RWPE2 (cell line): Measurements from ENCODE around the gene RALA.

Experiments
- ATAC-seq: fragments of 200-7000 bp; cut with Tn5 transposase; 3 replicates; pipeline ENCODE4 v1.9.1; 2021; ENCODE audit warnings: low read depth
- DNase-seq: peaks from one replicate; pipeline ENCODE4 v3.0.0-alpha.2; 2020; ENCODE audit warnings: low spot score
- H3K27ac ChIP-seq: fragments of 450-650 bp; 2 replicates; pipeline ENCODE4 v1.5.1; 2017; ENCODE audit warnings: mild to moderate bottlenecking; ENCODE audit not compliant: poor library complexity, severe bottlenecking
- H3K27me3 ChIP-seq: fragments of 250-450 bp; sonication (Bioruptor Pico); 2 replicates; pipeline ENCODE4 v1.5.1; 2021; ENCODE audit warnings: mild to moderate bottlenecking, moderate library complexity; ENCODE audit not compliant: insufficient read depth, poor library complexity, severe bottlenecking
- H3K36me3 ChIP-seq: fragments of 250-450 bp; sonication (Bioruptor Pico); 2 replicates; pipeline ENCODE4 v1.5.1; 2020; ENCODE audit warnings: low read depth, mild to moderate bottlenecking, moderate library complexity
- H3K4me1 ChIP-seq: fragments of 250-450 bp; sonication (Bioruptor Pico); 2 replicates; pipeline ENCODE4 v1.5.1; 2021; ENCODE audit warnings: mild to moderate bottlenecking, moderate library complexity; ENCODE audit not compliant: insufficient read depth, poor library complexity, severe bottlenecking
- H3K4me3 ChIP-seq: fragments of 250-450 bp; sonication (Bioruptor Pico); 2 replicates; pipeline ENCODE4 v1.5.1; 2021; ENCODE audit warnings: mild to moderate bottlenecking, moderate library complexity; ENCODE audit not compliant: severe bottlenecking
- H3K9me3 ChIP-seq: fragments of 250-450 bp; sonication (Bioruptor Pico); 2 replicates; pipeline ENCODE4 v1.5.1; 2021; ENCODE audit warnings: mild to moderate bottlenecking, moderate library complexity; ENCODE audit not compliant: severe bottlenecking
- CTCF ChIP-seq: fragments of 450-650 bp; IDR thresholded peaks from one replicate; pipeline ENCODE4 v1.5.1; 2017; ENCODE audit warnings: mild to moderate bottlenecking, moderate library complexity; ENCODE audit not compliant: poor library complexity, severe bottlenecking

Gene RALA

GRCh38 chr7:39735903-39736302 is 112.5 kb downstream of the RALA start:
- peaks cover 11% of the 10 kb centered on the region for H3K4me1 ChIP-seq
- H3K27ac ChIP-seq: no peak overlapping the region
- ATAC-seq (no peak), DNase-seq (no peak)
- TF ChIP-seq CTCF: no peak
- no peaks in the 10 kb centered on the region for H3K9me3 ChIP-seq
- no peaks in the 10 kb centered on the region for H3K27me3 ChIP-seq
- no peaks in the 10 kb centered on the region for H3K36me3 ChIP-seq
- H3K4me3 ChIP-seq: no peak overlapping the region

- Histone ChIP-seq H3K4me1 (peaks cover 11% of the 10 kb centered on the region), H3K4me3 (no peak overlapping the region), H3K27ac (no peak overlapping the region), H3K9me3 (no peaks in the 10 kb centered on the region), H3K36me3 (no peaks in the 10 kb centered on the region), H3K27me3 (no peaks in the 10 kb centered on the region)
- no peak for DNase-seq
- peak; percentile 86 for ATAC-seq
- peak; percentile 29 for TF ChIP-seq CTCF
Measured at GRCh38 chr7:39741942-39742623, 118.7 kb downstream of the RALA start.

GRCh38 chr7:39744620-39745019 is 121.2 kb downstream of the RALA start:
- no peaks in the 10 kb centered on the region for H3K9me3 ChIP-seq
- no peak for TF ChIP-seq CTCF
- DNase-seq: no peak
- H3K4me1 ChIP-seq: peaks cover 13% of the 10 kb centered on the region
- H3K36me3 ChIP-seq: no peaks in the 10 kb centered on the region
- no peak for ATAC-seq
- no peaks in the 10 kb centered on the region for H3K27me3 ChIP-seq
- H3K4me3 ChIP-seq: no peak overlapping the region
- no peak overlapping the region for H3K27ac ChIP-seq

- no peak overlapping the region for H3K4me3 ChIP-seq
- H3K27ac ChIP-seq: no peak overlapping the region
- peaks cover 13% of the 10 kb centered on the region for H3K4me1 ChIP-seq
- no peaks in the 10 kb centered on the region for H3K27me3 ChIP-seq
- H3K36me3 ChIP-seq: no peaks in the 10 kb centered on the region
- no peaks in the 10 kb centered on the region for H3K9me3 ChIP-seq
- DNase-seq: no peak
- TF ChIP-seq CTCF: no peak
- no peak for ATAC-seq
Measured at GRCh38 chr7:39745320-39745719, 121.9 kb downstream of the RALA start.

- Histone ChIP-seq H3K9me3 (no peaks in the 10 kb centered on the region), H3K4me3 (no peak overlapping the region), H3K4me1 (peaks cover 15% of the 10 kb centered on the region), H3K27ac (no peak overlapping the region), H3K36me3 (no peaks in the 10 kb centered on the region), H3K27me3 (no peaks in the 10 kb centered on the region)
- peak; percentile 95 for TF ChIP-seq CTCF
- DNase-seq (no peak), ATAC-seq (peak; percentile 79)
Measured at GRCh38 chr7:39746103-39746819, 122.9 kb downstream of the RALA start.
